Measurements from ENCODE around the gene TRAF4.

Gene TRAF4

DNA sequence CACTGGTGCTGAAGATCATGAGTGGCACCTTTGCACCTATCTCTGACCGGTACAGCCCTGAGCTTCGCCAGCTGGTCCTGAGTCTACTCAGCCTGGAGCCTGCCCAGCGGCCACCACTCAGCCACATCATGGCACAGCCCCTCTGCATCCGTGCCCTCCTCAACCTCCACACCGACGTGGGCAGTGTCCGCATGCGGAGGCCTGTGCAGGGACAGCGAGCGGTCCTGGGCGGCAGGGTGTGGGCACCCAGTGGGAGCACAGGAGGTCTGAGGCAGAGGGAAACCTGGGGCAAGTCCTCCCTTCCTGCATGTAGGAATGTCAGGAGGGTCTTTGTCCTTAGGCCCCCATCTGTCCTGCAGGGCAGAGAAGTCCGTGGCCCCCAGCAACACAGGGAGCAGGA, 6.5 kb upstream of the TRAF4 start:
- TF ChIP-seq GATA2 (IDR thresholded peaks at IDR 0.05; ENCODE audit: low read depth, low read length) (no peak), GATA3 (IDR thresholded peaks at IDR 0.05; ENCODE audit: low read depth, low read length) (no peak)

GRCh38 chr17:28737770-28738679, 5.8 kb upstream of the TRAF4 start:
- no peak for TF ChIP-seq GATA3 (IDR thresholded peaks at IDR 0.05; ENCODE audit: low read depth, low read length)
- TF ChIP-seq GATA2 (IDR thresholded peaks at IDR 0.05; ENCODE audit: low read depth, low read length): no peak

DNA sequence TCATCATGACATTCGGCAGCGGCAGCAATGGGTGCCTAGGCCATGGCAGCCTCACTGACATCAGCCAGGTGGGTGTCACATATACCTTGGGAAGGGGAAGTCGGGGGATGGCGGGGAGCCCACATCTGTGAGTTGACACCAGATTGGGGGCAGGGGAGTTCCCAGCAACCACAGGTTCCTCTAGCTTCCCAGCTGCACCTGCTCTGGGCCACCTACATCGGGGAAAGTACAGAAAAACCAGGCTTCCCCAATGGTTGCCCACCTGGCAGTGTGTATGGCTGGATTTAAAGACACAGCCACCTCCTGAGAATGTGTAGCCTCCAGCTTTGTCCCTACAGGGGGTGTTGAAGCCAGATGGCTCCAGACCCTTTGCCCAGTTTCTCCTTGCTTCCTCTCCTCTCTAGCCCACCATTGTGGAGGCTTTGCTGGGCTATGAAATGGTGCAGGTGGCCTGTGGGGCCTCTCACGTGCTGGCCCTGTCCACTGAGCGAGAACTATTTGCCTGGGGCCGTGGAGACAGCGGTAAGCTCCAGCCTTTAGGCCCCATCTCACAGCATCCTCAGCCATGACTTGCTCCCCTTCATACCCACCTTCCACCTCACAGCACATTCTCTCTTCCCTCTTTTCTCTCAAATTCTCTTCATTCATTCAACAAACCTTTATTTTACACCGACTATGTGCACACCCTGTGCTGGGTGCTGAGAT, 5.0 kb upstream of the TRAF4 start:
- TF ChIP-seq GATA2 (IDR thresholded peaks at IDR 0.05; ENCODE audit: low read depth, low read length) (no peak), GATA3 (IDR thresholded peaks at IDR 0.05; ENCODE audit: low read depth, low read length) (no peak)

GRCh38 chr17:28740406-28741357, 3.1 kb upstream of the TRAF4 start:
- TF ChIP-seq GATA2 (IDR thresholded peaks at IDR 0.05; ENCODE audit: low read depth, low read length): no peak
- TF ChIP-seq GATA3 (IDR thresholded peaks at IDR 0.05; ENCODE audit: low read depth, low read length): no peak

DNA sequence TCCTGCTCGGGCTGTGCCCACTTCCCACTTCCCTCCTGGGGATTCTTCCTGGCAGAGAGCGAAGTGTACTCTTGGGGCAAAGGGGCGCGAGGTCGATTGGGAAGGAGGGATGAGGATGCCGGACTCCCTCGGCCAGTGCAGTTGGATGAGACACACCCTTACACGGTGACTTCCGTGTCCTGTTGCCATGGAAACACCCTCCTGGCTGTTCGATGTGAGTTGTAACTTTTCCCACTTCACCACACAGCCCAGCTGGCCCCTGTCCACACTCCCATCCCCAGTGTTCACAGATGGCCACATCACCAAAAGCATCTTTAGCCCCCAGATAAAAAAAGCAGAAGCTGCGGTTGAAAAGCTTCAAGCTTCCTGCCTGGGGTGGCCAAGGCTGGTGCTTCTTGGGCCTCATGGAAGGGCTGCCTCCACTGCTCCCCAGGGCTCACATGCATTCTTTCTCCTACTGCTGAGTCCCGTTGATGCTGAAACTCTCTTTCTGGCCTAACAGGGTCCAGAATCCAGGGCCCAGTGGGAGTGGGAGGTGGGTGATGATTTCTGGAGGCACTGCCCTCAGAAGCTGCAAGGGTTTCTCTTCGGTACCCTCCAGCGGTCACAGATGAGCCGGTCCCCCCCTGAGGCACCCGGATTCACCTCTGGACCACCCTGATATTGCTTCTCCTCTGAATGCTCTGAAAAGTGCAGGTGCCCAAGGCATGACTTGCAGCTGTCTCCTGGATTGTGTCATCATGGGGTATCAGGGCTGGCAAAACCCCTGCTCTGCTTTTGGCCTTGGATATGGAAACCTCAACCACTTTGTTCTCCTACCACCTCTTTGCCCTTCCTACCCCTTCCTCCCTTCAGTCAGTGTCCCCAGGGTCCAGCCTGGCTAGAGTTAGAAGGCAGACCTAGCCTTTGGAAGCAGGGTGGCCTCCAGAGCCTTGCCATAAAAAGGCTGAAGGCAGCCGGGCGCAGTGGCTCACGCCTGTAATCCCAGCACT, 2.2 kb upstream of the TRAF4 start:
- TF ChIP-seq GATA3 (IDR thresholded peaks at IDR 0.05; ENCODE audit: low read depth, low read length) (no peak), GATA2 (IDR thresholded peaks at IDR 0.05; ENCODE audit: low read depth, low read length) (no peak)

DNA sequence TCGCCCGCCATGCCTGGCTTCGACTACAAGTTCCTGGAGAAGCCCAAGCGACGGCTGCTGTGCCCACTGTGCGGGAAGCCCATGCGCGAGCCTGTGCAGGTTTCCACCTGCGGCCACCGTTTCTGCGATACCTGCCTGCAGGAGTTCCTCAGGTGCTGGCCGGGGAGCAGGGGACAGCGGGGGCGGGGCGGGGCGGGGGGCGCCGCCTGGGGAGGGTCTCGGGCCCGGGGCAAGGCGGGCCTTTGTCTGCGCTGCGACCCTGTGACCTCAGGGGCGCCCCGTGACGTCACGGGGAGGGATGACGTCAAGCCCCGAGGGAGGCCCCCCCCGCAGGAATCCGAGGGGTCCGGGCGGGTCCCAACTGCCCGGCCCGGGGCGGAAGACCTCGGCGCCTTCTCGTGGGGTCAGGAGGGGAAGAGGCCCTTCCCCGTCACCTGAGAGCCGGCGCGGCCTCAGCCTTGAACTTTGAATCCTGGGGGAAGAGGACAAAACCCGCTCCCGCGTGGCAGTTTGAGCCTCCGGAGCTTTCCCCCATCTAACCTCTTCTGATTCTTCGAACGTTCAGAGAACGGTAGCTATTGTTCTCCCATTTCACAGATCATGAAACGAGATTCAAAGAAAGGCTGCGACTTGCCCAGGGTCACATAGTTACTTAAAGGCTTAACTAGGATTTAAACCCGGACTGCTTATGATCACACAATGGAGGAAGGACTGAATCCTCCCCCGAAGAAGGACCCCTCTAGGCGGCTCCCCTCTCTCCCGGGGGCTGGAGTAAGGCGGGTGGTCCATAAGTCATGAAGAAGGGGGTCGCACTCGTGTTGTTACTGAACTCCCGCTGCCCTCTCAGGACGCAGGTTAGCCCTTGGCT, 527 bp downstream of the TRAF4 start:
- TF ChIP-seq GATA2 (IDR thresholded peaks at IDR 0.05; ENCODE audit: low read depth, low read length) (no peak), GATA3 (IDR thresholded peaks at IDR 0.05; ENCODE audit: low read depth, low read length) (no peak)

DNA sequence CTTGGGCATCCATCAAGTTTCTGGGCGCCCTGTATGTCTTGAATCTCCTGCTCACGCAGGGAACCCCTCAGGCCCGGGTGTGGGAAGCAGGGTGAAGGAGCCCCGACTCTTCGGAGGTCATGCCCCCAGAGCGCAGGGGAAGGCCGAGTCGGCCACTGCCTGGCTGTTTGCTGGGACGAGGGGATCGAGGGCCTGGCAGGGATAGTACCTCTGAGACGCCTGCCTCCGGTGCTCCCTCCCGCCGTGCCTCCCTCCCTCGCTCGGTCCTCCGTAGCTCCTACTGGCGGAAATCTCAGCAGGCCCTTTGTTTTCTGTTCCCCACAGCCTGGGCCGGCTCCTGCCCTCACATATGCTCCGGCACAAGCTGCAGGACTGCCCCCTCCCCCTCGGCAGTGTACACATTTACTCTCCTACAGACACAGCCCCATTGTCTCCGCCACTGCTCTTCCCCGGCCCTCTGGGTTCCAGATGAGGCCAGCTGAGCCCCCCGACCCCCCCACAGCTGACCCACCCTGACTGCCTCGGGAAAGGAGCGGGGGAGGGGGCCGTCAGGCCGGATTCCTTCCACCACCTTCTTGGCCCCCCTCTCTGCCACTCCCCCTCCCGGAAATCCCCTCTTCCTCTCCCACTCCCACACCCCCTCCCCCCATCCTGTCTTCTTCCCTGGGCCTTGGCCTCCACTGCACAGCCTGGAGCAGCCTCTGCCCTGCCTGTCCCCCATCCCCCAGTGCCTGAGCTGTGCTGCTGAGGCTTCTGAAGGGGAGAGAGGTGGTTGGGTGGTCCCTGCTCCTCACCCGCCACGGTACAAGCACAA, 1.4 kb downstream of the TRAF4 start:
- TF ChIP-seq GATA2 (IDR thresholded peaks at IDR 0.05; ENCODE audit: low read depth, low read length) (no peak), GATA3 (IDR thresholded peaks at IDR 0.05; ENCODE audit: low read depth, low read length) (no peak)

- TF ChIP-seq GATA3 (IDR thresholded peaks at IDR 0.05; ENCODE audit: low read depth, low read length): no peak
- TF ChIP-seq GATA2 (IDR thresholded peaks at IDR 0.05; ENCODE audit: low read depth, low read length): no peak
Measured at GRCh38 chr17:28745786-28746411, 2.1 kb downstream of the TRAF4 start.

DNA sequence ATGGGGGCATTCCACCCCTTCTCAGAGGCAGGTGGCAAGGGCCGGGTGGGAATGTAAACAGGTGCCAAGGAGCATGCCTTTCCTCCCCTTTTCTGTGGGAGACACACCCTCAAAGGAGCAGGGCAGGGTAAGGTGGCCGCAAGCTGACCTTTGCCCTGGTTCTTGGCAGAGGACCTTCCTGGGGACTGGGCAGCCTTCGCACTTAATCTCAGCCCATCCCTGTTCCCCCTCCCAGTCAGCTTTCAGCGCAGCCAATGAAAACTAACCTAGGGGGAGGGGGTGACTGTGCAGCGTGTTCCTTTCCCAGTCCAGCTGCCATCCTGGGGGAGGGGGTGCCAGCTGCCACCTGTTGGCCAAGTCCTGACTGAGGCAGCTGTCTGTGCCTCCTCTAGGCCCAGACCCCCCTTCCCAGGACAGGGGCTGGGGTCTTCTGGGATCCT, 2.8 kb downstream of the TRAF4 start:
- TF ChIP-seq GATA3 (IDR thresholded peaks at IDR 0.05; ENCODE audit: low read depth, low read length) (no peak), GATA2 (IDR thresholded peaks at IDR 0.05; ENCODE audit: low read depth, low read length) (no peak)

GRCh38 chr17:28747051-28747691, 3.4 kb downstream of the TRAF4 start:
- TF ChIP-seq GATA2 (IDR thresholded peaks at IDR 0.05; ENCODE audit: low read depth, low read length): no peak
- TF ChIP-seq GATA3 (IDR thresholded peaks at IDR 0.05; ENCODE audit: low read depth, low read length): no peak
